ENCODE data around the gene LIF.

DNA sequence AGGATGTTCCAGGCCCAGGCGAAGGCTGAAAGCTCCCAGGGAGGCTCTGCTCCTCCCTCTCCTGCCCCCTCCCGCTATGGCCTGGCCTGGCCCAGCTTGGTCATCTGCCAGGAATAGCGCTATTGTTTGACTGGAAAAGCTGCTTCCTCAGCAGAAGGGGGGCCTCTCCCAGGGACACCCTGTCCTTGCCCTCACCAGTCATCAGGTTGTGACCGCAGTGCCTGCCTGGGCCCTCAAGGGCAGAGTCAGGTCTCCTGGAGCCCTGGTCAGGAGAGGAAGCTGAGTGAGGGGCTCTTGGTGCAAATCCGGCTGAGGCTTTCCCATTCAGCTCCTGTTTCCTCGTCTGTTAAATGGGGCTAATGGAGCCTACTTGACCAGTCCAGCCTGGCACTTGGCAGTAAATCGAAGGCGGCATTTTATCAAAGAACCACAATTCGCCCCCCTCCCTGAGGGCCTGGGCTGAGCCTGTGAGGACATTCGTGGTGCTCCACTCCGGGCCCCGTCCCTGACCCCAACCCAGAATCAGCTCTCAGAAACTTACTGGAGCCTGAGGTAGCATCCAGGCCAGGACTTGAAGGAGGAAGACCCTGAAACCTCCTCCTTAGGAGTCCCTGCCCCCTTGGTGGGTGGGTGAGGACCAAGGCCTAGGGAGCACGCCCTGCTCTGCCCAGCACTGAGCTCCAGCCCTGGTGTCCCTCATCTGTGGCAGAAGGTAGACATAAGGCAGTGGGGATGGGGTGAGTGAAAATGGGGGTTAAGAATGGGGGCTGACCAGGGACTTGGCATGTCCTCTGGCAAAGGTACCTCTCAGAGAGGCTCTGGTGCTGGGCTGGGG lies 44.7 kb upstream of the LIF start:
- TF ChIP-seq EP300 (IDR thresholded peaks at IDR 0.05; ENCODE audit: low read depth) (peak; percentile 95), POLR2A (IDR thresholded peaks at IDR 0.05) (no peak)
